KBM-7 (cell line): ENCODE results near the gene S100A4.
A peak's percentile ranks its signal among the peaks of the same experiment; 100 is the strongest.
"Not testable (repeated sequence)": the region's sequence is repeated elsewhere in the genome, so short reads cannot be mapped to it uniquely, and the experiment has no call there.

Source experiments
- DNase-seq: peaks from one replicate; pipeline ENCODE4 v3.0.0-alpha.2; 2015
- in situ Hi-C: fragments of 300-500 bp; cut with MboI; formaldehyde crosslinking; loops from 2 replicates; pipeline ENCODE4 v1.14.3; 2020; ENCODE audit warnings: low sequenced_read_pairs, low pct_unique_long_range_greater_than_20kb, mixed read lengths

S100A4 gene

DNA sequence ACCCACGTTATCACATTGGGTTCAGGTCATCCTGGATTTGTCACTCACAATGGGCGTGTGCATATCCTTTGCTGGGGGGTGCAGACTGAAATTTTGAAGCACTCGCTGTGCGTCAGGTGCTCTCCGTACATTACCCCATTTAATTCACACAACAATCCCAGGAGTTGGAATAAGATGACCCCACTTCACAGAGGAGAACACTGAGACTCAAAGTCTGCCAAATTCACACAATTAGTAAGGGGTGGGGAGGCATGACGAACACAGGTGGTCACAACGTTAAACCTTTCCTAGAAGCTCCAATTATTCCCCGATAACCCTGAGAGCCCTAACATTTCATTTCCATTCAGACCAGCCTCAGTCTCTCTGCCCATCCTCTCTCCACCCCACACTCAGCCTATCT is 23.9 kb upstream of the S100A4 start:
- no peak for DNase-seq
- in situ Hi-C loops = loop anchor here (10.0 kb wide), 1 partner anchor 55 kb away; no protein-coding TSS in a partner anchor

- DNase-seq = peak; percentile 92
- in situ Hi-C loops = loop anchor here (10.0 kb wide), 1 partner anchor 54 kb away; no protein-coding TSS in a partner anchor
Measured at GRCh38 chr1:153568367-153569099, 22.9 kb upstream of the S100A4 start.

GRCh38 chr1:153567621-153568366 is 22.2 kb upstream of the S100A4 start:
- in situ Hi-C loops = loop anchor here (10.0 kb wide), 1 partner anchor 53 kb away; no protein-coding TSS in a partner anchor
- no peak for DNase-seq

DNA sequence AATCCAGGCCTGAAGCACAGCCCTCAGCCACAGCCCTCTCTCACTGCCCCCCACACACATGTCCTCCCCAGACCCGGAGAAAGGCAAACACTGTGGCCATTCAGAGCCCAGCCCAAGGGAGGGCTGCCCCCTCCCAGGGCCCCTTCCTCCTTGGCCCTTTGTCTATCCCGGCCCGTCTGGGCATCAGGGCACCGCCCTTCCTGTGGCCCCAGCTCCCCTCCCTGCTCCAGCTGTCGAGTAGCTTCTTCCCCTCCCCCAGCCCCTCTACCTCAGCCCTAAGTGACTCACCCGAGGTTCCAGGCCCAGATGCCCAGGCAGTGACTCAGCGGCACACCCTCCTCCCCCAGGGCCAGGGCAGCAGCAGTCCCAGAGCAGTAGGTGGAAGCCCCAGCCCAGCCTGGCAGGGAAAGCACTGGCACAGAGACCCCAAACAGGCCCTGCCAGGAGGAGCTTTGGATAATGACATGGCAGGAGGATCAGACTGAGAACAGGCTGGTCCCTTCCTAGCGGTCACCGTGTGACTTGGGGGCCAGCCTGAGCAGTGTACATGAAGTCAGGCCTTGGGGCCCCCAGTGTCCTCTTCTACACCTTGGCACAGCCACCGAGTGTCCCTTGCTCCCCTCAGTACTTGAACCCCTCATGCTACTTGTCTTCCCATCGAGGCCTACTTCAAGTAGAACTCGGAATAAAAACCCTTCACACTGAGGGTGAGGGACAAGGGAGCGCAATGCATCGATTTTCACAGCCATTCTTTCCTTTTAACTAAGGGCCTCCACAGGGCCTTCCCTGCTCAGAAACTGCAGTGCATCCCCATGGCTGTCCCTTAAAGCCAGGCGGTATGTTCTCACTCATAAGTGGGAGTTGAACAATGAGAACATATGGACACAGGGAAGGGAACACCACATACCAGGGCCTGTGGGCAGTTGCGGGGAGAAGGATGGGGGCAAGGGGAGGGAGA is 21.1 kb upstream of the S100A4 start:
- in situ Hi-C loops = loop anchor here (10.0 kb wide), 1 partner anchor 52 kb away; no protein-coding TSS in a partner anchor
- peak; percentile 89 for DNase-seq

DNA sequence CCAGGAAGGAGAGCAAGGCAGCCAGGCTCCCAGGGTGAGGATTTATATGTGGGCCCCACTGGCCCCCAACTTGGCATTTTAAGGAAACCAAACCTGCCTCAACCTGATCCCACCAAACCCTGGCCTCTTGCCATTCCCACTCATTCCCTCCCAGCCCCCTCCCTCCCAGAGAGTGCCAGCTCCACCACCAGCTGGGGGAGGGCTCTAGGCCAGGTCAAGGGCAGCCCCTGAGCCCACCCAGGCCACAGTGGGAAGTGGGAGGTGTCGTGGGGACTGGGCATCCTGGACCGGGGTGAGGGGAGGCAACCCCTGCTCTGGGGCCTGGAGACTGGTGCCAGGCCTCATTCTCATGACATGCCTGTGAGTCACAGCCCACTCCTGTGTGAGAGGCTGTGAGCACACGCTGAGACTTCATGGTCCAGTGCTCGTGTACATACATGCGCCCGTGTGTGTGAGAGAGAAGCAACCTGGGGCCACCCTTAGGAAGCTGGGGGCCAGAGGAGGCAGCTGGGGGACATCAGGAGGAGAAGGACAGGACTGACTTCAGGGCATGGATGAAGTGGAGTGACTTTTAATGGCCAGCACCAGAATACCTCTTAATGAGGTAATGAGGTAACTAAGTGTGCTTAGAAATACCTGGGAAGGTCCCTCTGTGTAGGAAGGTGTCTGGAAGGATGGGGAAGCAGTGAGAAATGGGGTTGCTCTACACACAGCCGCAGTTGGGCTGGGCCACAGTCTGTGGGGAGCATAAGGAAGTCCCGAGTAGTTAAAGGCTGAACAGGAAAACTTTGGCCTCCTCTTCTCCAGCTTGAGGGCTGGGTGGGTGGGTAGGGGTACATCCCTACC is 20.1 kb upstream of the S100A4 start, which contains the start of gene S100A2:
Gene S100A2, minus strand, starts transcription at position 316 of the 846 bp plus-strand sequence. CDS start 1,967 bp downstream, outside the sequence.
- in situ Hi-C loops = loop anchor here (10.0 kb wide), 1 partner anchor 51 kb away; no protein-coding TSS in a partner anchor
- peak; percentile 40 for DNase-seq

DNA sequence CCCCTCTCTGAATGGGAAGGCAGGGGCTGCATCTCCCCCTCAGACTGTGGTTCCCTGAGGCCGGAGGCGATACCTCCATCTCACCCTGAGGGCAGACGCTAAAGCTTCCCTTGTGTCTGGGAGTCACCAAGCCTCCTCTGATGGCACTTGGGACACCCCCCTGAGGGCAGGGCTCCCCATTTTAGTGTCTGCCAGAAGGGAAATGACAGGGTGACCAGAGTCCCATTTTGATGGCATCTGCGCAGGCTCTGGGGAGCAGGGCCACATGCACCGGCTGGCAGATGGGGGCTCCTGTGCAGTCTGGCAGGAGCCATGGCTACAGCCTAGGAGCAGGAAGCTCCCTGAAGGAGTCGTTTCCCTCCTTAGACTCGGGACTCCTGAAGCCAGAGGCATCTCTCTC is 18.4 kb upstream of the S100A4 start:
- in situ Hi-C loops = loop anchor here (10.0 kb wide), 1 partner anchor 49 kb away; no protein-coding TSS in a partner anchor
- no peak for DNase-seq

GRCh38 chr1:153563483-153563901 is 17.9 kb upstream of the S100A4 start:
- no peak for DNase-seq
- in situ Hi-C loops = loop anchor here (10.0 kb wide), 1 partner anchor 49 kb away; no protein-coding TSS in a partner anchor

- DNase-seq = not testable (repeated sequence)
- in situ Hi-C loops = loop anchor here (10.0 kb wide), 1 partner anchor 47 kb away; no protein-coding TSS in a partner anchor
Measured at GRCh38 chr1:153562021-153562420, 16.4 kb upstream of the S100A4 start.

DNA sequence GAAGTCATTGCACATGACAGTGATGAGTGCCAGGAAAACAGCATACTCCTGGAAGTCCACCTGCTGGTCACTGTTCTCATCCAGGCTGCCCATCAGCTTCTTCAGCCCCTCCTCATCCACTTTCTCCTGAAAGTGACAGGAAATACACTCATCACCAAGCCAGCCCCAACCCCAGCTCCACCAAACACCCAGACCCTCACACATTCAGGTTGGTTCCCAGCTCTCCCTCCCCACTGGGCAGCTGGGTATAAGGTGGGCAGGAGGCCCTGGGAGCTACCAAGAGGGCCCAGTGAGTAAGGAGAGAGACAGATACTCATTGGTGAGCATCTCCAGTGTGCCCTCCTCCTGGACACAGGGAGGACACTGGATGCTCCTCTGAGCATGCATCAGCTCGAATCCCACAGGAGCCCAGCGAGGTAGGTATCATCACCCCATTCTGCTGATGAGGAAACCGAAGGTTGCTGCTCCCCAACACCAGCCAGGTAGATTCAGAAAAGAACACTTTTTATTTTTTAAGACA is 15.9 kb upstream of the S100A4 start:
- in situ Hi-C loops = loop anchor here (10.0 kb wide), 1 partner anchor 47 kb away; no protein-coding TSS in a partner anchor
- DNase-seq = no peak

DNA sequence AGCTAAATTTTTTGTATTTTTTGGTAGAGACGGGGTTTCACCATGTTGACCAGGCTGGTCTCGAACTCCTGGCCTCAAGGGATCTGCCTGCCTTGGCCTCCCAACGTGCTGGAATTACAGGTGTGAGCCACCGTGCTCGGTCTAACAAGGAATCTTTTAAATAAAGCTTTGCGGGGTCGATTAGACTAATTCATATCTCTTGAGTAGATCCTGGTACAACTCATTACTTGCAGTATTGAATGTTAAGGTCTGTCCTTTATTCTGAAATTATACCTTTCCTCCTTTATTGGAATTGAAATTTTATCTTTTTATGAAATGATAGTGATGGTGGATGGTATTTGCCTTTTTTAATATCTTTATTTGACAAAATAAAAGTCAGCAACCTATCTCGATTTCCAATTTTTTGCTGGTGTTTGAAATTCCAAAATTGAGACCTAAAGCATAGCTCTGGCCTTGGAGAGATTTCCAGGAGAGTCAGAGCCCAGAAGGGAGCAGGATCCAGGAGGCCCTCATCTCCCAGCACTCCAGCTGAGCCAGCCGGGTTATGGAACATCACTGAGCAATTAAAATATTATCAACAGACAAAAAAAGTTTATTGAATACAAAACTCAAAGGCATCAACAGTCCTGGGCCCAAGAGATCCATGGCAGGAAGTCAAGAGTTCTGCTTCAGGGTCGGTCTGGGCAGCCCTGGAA is 15.3 kb upstream of the S100A4 start:
- DNase-seq = no peak
- in situ Hi-C loops = loop anchor here (10.0 kb wide), 1 partner anchor 46 kb away; no protein-coding TSS in a partner anchor

DNA sequence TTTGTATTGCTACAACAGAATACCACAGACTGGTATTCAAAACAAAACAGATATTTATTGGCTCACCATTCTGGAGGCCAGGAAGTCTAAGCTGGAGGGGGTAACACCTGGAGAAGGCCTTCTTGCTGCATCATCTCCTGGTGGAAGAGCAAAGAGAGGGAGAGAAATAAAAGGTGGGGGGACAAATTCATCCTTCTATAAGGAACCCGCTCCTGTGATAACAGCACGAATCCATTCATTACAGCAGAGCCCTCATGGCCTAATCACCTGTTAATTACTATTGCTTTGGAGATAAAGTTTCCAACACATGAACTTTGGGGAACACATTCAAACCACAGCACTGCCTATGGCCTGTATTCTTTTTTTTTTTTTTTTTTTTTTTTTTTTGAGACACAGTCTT is 14.6 kb upstream of the S100A4 start:
- DNase-seq = no peak
- in situ Hi-C loops = loop anchor here (10.0 kb wide), 1 partner anchor 45 kb away; no protein-coding TSS in a partner anchor

DNA sequence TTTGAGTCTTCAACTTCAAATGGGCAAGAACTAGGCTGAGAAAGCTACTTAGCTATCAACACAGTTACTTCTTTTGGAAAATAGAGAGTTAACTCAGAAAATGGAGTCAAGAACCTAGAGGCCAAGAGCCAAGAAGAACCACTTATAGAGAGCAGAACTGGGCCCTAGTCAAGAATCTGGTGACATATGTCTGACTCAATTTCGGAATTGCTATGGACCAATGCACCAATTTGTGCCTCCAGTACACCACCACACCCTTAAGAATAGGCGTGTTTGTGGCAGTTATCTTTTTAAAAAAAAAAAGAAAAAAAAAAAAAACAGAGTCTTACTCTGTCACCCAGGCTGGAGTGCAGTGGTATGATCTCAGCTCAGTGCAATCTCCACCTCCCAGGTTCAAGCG is 12.3 kb upstream of the S100A4 start:
- in situ Hi-C loops = no loop called here
- DNase-seq = no peak

DNA sequence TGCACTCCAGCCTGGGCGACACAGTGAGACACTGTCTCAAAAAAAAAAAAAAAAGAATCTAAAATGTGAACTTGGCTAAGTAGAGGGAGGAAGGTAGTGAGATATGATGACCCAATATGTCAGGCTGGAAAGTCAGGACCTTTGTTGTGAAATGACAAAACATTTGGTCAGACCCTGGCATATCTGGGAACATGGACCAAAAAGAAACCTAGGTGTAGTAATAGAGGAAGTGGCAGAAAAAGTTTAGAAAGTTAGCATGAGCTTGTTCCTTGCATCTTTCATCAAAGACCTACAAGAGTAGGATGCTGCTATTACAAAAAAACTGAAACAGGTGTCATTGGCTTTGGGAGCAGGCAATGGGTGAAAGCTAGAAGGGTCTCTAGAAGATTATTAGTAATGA is 10.7 kb upstream of the S100A4 start:
- in situ Hi-C loops = no loop called here
- DNase-seq = no peak

DNA sequence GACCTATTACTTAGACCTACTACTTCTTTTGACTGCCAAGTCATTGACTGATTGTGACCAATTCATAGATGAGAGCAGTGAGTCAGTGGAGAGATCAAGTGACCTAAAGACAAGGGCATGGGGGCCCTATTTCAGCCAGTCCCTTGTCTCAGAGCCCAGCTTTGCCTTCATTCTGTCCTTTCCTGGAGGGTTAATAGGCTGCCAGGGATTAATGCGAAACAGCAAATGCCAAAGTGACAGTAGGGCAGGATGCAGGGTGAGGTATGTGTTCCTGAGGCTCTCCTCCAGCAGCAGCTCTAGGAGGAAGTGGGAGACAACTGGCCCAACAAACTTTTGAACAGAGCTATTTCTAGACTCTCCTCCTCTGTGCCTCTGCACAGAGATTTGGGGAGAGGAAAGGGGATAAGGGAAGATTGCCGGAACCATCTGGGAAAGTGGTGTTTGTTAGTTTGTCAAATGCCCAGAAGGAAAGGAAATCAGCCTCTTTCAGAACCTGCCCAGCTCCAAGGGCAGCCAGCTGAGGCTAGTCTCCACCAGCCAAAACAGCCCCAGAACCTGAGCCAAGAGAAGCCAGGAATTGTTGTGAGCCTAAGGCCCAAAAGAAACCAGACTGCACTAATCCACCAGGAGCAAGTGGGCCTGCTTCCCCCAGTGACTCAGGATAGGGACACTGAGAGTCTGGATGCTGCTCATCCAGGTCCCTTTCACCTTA is 8.4 kb upstream of the S100A4 start:
- peak; percentile 58 for DNase-seq
- in situ Hi-C loops = no loop called here

DNA sequence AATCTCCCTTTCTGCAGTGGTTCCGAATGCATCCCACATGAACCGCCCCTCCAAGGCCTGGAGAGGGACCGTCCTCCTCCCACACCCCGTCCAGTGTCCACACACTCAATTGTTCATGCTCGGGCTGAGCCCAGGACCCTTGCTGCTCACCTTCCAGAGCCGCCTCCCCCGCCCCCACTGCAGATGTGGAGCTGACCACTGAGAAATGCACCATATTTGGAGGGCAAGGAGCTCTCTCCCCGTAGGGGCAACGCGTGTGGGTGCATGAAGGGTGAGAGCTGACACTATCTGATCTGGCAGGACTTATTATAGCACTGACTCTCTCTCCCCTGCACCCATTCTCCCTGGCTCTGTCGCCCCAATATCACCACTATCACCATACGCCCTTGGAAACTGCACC is 7.5 kb upstream of the S100A4 start:
- no peak for DNase-seq
- in situ Hi-C loops = no loop called here

GRCh38 chr1:153552335-153552734 is 6.7 kb upstream of the S100A4 start:
- in situ Hi-C loops = no loop called here
- DNase-seq = no peak
